ENCODE data around the gene NAALADL2. TPM values are rescaled to one million over a fixed set of nuclear protein-coding genes. Genes with fewer than 3 reads are reported as not detected.

The NAALADL2 gene
- total and polyA plus RNA-seq, 2 experiments from 2014 or later: 3.4 to 15.3 TPM

- H3K9me3 ChIP-seq (ENCODE audit: low read depth): no peaks in the 10 kb centered on the region
- 98% methylated on average over 2 of the region's 2 CpGs for WGBS (ENCODE audit: low lambda C conversion rate, missing lambda C conversion rate)
- no peak overlapping the region for H3K4me2 ChIP-seq
- H3K79me2 ChIP-seq: no peaks in the 10 kb centered on the region
- no peaks in the 10 kb centered on the region for H3K4me1 ChIP-seq (ENCODE audit: insufficient read depth)
- H2AFZ ChIP-seq: no peak overlapping the region
- no peaks in the 10 kb centered on the region for H3K36me3 ChIP-seq (replicated peaks; ENCODE audit: insufficient read depth, low read depth)
- H4K20me1 ChIP-seq (ENCODE audit: insufficient read depth, poor library complexity, severe bottlenecking): no peaks in the 10 kb centered on the region
- TF ChIP-seq EZH2phosphoT487 (IDR thresholded peaks at IDR 0.05; ENCODE audit: low read depth, severe bottlenecking, unreplicated experiment): no peak
- no peak for TF ChIP-seq EZH2 (IDR thresholded peaks at IDR 0.05; ENCODE audit: borderline replicate concordance)
- no peak for TF ChIP-seq CTCF (IDR thresholded peaks at IDR 0.05; ENCODE audit: poor library complexity)
- no peaks in the 10 kb centered on the region for H3K9me2 ChIP-seq (replicated peaks; ENCODE audit: insufficient read depth)
- no peak for DNase-seq (ENCODE audit: low spot score)
- no peaks in the 10 kb centered on the region for H3K27me3 ChIP-seq
- no peak overlapping the region for H3K4me3 ChIP-seq
- H3K27ac ChIP-seq: no peak overlapping the region
Observed at GRCh38 chr3:175751089-175751488, 892.0 kb downstream of the NAALADL2 start.

GRCh38 chr3:175763948-175764347 lies 904.8 kb downstream of the NAALADL2 start:
- no peak overlapping the region for H3K27ac ChIP-seq
- no peak overlapping the region for H3K4me2 ChIP-seq
- H4K20me1 ChIP-seq (ENCODE audit: insufficient read depth, poor library complexity, severe bottlenecking): no peaks in the 10 kb centered on the region
- no peaks in the 10 kb centered on the region for H3K79me2 ChIP-seq
- H3K4me3 ChIP-seq: no peak overlapping the region
- no peaks in the 10 kb centered on the region for H3K27me3 ChIP-seq
- no peaks in the 10 kb centered on the region for H3K4me1 ChIP-seq (ENCODE audit: insufficient read depth)
- TF ChIP-seq EZH2phosphoT487 (IDR thresholded peaks at IDR 0.05; ENCODE audit: low read depth, severe bottlenecking, unreplicated experiment) (no peak), CTCF (IDR thresholded peaks at IDR 0.05; ENCODE audit: poor library complexity) (no peak), EZH2 (IDR thresholded peaks at IDR 0.05; ENCODE audit: borderline replicate concordance) (no peak)
- H3K9me2 ChIP-seq (replicated peaks; ENCODE audit: insufficient read depth): no peaks in the 10 kb centered on the region
- no peak overlapping the region for H2AFZ ChIP-seq
- H3K36me3 ChIP-seq (replicated peaks; ENCODE audit: insufficient read depth, low read depth): no peaks in the 10 kb centered on the region
- DNase-seq (ENCODE audit: low spot score): no peak
- H3K9me3 ChIP-seq (ENCODE audit: low read depth): no peaks in the 10 kb centered on the region

GRCh38 chr3:175764722-175765121 lies 905.6 kb downstream of the NAALADL2 start:
- Histone ChIP-seq H3K79me2 (no peaks in the 10 kb centered on the region), H3K9me2 (replicated peaks; ENCODE audit: insufficient read depth) (no peaks in the 10 kb centered on the region), H3K9me3 (ENCODE audit: low read depth) (no peaks in the 10 kb centered on the region), H3K27ac (no peak overlapping the region), H2AFZ (no peak overlapping the region), H4K20me1 (ENCODE audit: insufficient read depth, poor library complexity, severe bottlenecking) (no peaks in the 10 kb centered on the region), H3K4me1 (ENCODE audit: insufficient read depth) (no peaks in the 10 kb centered on the region), H3K36me3 (replicated peaks; ENCODE audit: insufficient read depth, low read depth) (no peaks in the 10 kb centered on the region), H3K27me3 (no peaks in the 10 kb centered on the region), H3K4me2 (no peak overlapping the region), H3K4me3 (no peak overlapping the region)
- TF ChIP-seq EZH2 (IDR thresholded peaks at IDR 0.05; ENCODE audit: borderline replicate concordance) (no peak), CTCF (IDR thresholded peaks at IDR 0.05; ENCODE audit: poor library complexity) (no peak), EZH2phosphoT487 (IDR thresholded peaks at IDR 0.05; ENCODE audit: low read depth, severe bottlenecking, unreplicated experiment) (no peak)
- no peak for DNase-seq (ENCODE audit: low spot score)
- 87% methylated on average over 2 of the region's 2 CpGs for WGBS (ENCODE audit: low lambda C conversion rate, missing lambda C conversion rate)

- Histone ChIP-seq H3K4me3 (no peak overlapping the region), H3K27ac (no peak overlapping the region), H4K20me1 (ENCODE audit: insufficient read depth, poor library complexity, severe bottlenecking) (no peaks in the 10 kb centered on the region), H3K9me2 (replicated peaks; ENCODE audit: insufficient read depth) (no peaks in the 10 kb centered on the region), H3K4me2 (no peak overlapping the region), H3K4me1 (ENCODE audit: insufficient read depth) (no peaks in the 10 kb centered on the region), H2AFZ (no peak overlapping the region), H3K27me3 (no peaks in the 10 kb centered on the region), H3K9me3 (ENCODE audit: low read depth) (no peaks in the 10 kb centered on the region), H3K79me2 (no peaks in the 10 kb centered on the region), H3K36me3 (replicated peaks; ENCODE audit: insufficient read depth, low read depth) (no peaks in the 10 kb centered on the region)
- TF ChIP-seq EZH2phosphoT487 (IDR thresholded peaks at IDR 0.05; ENCODE audit: low read depth, severe bottlenecking, unreplicated experiment) (no peak), EZH2 (IDR thresholded peaks at IDR 0.05; ENCODE audit: borderline replicate concordance) (no peak), CTCF (IDR thresholded peaks at IDR 0.05; ENCODE audit: poor library complexity) (no peak)
- DNase-seq (ENCODE audit: low spot score): no peak
Observed at GRCh38 chr3:175770426-175770825, 911.3 kb downstream of the NAALADL2 start.

All from hepatocyte (in vitro differentiated cells).